C1 segment of cervical spinal cord (tissue), 14 donors: ENCODE data around the gene TENM3.
"Not testable (repeated sequence)": the region's sequence is repeated elsewhere in the genome, so short reads cannot be mapped to it uniquely, and the experiment has no call there.

Source experiments
- DNase-seq, 14 donors: peaks; one replicate each; lab custom pipeline; 2025; lab: John Stamatoyannopoulos, UW

Gene TENM3

DNA sequence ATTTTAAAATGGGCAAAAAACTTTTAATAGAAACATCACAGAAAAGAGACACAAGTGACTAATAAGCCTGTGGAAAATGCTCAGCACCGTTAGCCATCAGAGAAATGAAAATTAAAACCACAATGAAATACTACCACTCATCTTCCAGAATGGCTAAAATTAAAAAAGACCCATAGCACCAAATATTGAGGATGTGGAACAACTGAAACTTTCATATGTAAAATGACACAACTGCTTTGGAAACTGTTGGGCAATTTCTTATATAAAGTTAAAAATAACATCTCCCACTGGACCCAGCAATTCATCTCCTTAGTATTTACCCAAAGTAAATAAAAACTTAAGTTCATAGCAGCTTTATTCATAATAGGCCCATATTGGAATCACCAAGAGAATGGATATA lies 94.2 kb downstream of the TENM3 start:
- no peak for DNase-seq

DNA sequence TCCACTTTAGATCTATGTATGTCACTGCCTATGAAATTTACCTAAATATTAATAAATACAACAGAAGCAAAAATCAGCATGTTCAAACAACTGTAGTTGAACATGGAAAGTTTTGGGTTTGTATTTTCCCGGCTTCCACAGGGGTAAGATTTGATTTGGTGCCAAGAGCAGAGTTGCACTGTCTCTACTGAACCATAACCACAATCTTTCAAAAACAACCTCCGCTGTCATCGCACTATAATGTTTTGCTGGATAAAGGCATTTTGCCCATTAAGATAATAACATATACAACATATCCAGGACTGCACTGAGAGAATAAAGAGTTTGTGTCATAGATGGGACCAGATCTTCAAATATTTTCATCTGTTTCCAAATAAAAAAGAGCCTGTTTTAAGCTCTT lies 94.9 kb downstream of the TENM3 start:
- no peak for DNase-seq

DNA sequence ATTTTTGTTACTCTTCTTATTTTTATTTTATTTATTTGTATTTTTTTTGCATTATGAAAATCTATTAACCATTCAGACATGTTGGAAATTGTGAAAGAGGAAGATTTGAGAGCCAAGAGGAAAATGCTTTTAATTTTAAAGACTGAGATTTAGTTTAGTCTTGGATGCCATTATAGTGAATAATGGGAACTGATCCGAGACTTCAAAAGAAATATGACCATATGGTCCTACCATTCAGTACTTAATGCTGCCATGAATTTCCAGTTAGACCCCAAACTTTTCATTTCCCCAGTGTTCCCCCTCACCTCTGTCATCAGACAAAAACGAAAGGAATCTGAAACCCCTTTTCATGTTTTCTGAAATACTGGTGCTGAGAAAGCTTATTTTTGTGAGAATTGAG lies 95.5 kb downstream of the TENM3 start:
- no peak for DNase-seq

DNA sequence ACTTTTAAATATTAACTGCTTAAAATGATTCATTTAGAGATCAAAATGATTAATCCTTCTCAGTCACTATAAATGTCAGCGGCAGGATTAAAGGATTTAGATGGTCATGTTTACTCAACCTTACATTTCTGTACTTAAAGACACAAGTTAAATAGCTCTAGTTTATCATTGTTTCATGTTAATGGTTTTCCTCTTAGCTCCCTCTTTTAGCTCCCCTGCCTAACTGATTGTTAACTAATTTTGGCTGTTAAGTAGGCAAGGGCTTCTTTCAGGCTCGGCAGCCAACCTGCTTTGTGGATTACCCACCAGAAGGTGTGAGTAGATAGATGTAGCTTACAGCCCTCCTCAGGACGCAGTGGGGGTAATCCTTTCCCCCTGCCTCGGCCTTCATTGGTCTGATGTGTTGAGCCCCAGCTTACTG lies 96.0 kb downstream of the TENM3 start:
- no peak for DNase-seq

DNA sequence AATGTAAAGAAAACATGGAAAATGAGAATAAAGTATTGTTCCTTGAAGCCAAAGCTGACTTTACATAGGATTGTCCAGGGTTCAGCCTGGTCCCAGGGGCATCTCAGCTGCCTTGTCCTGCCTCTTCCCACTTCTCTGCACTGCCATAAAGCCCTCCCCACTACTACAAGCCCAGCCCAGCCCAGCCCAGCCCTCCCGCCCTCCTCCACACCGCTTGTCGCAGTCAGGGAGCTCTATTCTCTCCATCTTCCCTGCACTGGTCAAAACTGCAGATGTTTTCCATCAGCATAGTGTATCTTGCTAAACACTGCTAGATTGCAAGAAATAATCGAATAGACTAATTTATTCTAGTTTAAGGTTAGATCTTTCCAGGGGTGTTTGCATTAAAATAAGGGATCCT lies 100.3 kb downstream of the TENM3 start:
- DNase-seq = no peak

DNA sequence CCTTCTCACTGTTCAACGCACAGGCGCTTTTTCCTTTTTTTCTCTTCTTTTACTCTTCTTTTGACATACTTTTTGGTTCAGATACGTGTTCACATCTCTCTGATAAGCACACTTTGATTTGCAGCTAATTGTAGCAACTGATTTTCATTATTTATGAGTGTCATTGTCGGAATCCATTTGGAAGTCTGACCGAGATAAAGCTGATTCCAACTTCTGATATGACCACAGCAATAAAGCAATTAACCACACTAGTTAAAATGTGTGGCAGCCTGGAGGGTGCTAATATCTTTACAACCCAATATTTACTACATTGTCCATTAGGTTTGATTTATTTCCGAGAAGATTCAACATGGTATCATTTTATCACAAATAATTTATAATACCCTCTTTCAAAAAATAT lies 101.8 kb downstream of the TENM3 start:
- no peak for DNase-seq

DNA sequence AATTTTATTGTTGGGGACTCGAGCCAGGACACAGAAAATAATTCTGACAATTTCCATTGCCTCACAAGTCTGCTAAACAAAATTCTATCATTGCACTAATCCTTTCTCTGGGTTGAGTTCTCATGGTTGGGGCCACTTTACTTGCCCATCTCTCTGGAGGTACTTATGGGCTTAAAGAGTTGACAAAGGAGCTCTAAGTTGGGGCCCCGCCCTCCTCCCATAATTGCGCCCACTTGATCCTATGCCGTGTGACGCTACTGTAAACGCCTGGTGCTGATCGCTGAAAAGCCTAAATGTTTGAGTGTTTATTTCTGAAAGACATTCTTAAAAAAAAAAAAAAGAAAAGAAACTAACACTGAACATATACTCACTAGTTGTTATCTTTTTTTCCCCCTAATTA lies 103.0 kb downstream of the TENM3 start:
- DNase-seq = no peak

DNA sequence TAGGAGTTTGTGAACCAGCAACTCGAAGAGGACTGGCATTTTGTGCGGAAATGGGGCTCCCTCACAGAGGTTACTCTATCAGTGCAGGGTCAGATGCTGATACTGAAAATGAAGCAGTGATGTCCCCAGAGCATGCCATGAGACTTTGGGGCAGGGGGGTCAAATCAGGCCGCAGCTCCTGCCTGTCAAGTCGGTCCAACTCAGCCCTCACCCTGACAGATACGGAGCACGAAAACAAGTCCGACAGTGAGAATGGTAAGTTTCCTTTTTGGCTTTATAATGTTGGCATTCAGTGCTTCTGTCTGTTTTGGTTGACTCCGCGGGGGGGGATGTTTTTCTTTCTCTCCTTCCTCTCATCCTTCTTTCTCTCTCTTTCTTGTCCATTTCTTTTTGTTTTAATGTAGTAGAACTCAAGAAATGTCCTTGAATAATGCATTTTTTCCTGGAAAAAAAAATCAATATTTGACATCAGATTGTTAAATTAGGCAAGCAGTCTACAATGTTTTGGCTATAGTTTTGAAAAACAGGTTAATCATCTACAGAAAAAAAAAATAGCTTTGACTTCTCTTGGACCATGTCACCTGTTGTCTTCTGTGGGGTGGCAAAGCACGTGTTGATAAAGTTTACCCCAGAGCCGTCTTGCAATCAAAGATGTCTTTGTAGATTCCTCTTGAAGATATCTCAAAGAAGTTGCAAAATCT lies 103.6 kb downstream of the TENM3 start:
- DNase-seq = no peak

DNA sequence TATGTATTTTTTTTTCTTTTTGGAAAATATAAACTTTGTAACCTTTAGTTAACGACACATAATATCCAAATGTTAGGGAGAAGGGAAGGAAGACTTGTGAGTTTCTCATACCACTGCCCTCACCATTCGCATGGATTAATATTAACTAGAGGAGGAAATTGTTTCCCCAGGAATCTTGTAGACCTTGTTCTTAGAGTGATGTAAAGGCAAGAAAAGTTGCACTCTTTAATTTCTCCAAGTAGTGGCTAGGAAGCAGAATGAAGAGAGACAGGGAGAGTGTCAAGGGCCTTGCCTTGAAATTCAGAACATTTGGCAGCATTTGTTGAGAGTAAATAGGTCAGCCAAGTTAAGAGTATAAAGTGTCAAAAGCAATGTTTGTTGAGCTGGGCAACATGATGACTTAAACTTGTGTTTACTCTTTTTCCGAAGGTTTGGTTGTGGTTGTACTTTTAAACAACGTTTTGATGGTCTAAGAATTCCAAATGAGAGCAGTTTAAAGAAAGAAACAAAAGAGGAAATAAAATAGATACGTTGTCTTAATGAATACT lies 105.7 kb downstream of the TENM3 start:
- no peak for DNase-seq

DNA sequence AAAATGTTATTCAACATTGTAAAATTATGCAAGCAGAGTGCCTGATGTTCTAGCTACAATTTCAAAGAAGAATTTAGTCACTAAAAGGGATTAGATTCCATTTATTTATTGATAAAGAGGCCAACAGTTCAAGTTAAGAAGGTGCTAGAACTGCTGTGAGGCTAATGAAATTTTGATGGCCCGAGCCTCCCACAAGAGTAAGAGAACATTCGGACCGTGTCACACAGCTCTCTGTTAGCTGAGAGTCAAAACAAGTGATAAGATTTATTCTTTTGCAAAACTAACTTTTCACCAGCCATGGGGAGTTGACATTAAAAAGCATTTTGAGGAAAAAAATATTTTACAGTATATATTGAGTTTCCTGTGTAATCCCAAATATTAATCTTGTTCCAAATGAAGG lies 106.8 kb downstream of the TENM3 start:
- no peak for DNase-seq

DNA sequence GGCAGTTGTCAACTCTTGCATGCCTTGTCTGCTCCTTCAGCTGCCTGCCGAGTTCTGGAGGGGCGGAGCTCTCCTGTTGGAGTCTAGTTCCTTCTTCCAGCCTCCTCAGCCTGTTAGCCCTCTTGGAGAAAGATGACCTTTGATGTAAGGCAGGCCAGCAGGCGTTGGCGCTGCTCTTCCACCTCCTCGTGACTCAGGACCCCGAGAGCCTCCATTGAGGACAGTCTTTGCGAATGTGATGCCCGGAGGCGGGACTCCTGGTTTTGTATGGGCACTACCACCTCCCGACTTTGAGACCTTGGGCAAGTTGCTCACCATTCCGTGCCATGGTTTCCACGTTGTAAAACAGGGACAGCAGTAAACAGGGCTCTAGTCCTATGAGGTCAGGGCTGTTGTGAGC lies 108.3 kb downstream of the TENM3 start:
- no peak for DNase-seq

DNA sequence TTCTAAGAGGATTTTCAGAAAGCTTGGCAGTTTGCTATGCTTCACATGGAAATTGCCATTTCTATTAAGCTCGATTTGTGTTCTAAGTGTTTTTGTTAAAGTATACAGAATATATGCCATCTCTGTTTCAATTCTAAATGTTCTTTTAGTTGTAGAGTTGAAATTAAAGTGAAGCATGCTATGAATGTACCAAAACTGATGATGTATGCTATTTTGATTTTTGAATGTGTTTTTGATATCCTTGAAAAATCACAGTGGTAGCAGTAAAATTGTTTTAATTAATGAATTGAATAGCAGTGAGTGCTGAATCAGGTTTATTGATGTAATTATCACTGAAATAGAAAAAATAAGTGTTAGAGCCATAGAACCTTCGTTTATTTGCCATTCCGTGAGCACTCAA lies 110.9 kb downstream of the TENM3 start:
- DNase-seq = no peak

DNA sequence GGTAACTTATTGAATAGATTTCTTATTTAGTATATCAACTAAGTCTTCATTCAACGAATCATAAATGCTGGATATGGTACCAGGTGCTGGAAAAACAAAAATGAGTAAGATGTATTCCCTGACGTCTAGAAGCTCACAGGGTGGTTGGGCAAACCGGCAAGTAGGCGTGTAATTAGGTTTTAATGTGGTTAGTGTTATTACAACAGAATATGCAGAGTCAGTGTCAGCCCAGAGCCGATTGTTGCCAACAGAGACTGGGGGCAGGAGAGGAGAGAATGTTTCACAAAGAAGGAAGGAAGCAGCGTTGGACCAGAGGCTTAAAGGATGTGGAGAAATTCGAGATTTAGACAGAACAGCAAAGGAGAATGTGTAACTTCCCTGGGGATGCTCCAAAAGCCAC lies 111.7 kb downstream of the TENM3 start:
- no peak for DNase-seq

DNA sequence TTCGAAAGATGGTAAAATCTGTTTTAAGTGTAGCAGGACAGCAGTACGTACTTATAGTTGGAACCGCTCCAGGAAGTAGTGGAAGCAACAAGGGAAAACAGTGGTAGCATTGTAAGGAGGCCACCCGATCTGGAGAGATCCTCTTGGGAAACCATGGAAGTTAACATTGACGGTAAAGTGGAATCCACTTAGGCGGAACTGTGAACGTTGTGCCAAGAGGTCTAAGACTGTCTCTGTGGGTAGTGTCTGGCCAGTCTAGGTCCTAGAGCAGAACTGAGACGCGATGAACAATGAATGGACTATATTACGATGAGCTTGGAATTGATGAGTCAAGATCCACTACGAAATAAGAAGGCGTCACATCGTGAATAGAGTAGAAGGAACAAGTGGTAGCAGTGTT lies 124.0 kb downstream of the TENM3 start:
- DNase-seq = peak in 1 of 14 donors; percentile 10

DNA sequence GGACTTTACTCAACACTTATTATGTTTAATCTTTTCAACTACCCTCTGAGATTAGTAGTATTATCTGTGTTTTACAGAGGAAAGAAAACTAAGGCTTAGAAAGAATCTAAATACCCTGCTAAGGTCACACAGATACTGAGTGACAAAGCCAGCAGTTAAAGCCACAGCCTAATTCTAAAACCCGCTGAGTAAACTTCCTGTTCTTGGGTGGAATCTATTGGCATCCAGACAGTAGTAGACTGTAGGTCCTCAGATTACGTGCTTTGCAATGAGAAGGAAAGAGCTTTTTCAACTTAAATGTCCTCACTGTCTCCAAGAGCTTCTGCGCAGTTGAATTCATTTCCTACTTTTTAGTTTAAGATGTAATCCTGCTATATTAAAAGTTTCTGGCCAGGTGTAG lies 126.0 kb downstream of the TENM3 start:
- DNase-seq = no peak

DNA sequence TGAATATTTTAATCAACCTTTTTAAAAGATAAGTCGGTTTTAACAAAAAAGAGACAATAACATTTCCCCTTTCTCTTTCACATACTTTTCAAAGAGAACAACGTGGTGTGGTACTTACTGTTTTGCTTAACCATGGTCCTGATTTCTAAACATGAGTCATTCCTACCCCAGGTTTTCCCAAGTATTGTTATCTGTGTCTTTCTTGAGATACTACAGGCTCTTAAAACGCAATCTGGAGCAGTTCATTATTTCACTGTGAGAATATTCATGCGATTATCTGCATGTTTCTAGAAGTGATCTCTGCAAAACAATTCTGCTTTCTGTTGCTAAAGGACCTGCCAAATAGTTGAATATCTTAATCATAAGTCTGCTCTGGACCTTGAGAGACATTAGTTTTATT lies 127.3 kb downstream of the TENM3 start:
- DNase-seq = no peak

DNA sequence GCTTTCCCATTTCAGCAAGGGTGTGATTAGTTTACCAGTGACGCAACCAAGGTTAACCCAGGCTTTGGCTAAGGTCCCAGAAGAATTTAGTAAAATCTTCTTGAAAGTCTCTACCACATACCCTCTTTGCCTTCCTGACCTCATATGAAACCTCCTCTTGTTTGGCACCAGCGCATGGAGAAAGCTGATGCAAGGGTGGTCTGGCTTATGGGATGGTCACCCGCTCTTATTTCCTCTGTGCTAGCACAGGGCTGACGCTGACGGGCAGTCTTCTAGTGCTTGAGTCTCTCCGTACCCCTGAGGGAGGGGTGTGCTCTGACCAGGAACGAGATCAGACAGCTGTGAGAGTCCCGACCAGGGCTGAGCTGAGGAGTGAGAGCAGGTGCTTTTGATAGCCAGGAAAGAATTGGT lies 137.6 kb downstream of the TENM3 start:
- DNase-seq = no peak

DNA sequence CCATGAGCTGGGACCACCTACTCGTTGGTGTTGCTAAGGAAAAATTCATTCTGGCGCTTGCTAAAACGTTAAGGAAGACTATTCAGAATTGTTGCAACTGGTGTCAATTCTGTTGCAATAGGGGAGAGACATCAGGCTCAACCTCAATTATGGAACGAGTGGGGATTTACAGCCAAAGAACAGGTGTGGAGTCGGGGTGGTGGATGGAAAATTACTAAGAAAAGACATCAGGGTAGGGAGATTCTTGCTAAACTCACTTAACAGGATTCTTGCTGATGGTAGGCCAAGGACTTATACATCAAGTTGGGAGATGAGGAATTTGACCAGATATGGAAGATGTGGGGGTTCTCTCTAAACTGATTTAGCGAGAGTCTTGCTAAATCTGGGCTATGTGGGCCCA lies 139.7 kb downstream of the TENM3 start:
- DNase-seq = no peak

DNA sequence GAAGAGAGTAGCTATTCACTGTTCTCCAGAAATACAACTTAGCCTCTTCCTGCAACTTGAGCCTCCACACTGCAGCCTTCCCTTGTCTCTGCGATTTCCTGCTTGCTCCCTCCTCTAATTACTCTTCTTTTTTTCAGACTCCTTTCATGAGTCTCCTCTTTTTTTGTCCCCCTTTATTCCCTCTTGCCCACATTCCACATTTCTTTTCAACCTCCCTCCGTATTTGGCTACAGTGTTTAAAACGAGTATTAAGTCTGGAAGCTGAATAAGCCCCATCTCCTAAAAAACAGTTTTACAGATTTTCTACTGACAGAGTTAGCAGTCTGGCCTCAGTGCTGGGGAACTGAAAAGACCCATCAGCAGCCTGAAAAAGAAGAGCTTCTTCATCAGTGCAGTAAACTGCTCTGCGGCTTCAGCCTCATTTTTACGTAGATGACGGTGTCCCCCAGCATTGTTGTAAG lies 141.5 kb downstream of the TENM3 start:
- no peak for DNase-seq

DNA sequence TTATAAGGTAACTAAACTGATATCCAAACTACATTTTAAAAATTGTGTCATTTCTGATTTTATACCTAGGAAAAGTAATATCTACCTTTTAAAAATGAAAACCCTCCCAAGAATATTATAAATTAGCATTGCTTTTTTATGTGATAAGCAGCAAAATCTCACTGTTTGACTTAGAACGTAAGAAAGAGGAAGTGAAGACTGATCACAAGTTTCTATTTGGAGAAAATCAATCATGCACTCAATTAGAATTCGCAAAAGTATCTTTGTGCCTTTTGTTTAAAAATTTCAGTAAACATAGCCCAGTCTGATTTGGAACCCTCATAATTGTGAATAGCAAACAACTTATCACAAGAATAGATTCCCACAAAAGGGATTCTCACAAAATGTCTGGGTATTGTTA lies 142.7 kb downstream of the TENM3 start:
- no peak for DNase-seq

DNA sequence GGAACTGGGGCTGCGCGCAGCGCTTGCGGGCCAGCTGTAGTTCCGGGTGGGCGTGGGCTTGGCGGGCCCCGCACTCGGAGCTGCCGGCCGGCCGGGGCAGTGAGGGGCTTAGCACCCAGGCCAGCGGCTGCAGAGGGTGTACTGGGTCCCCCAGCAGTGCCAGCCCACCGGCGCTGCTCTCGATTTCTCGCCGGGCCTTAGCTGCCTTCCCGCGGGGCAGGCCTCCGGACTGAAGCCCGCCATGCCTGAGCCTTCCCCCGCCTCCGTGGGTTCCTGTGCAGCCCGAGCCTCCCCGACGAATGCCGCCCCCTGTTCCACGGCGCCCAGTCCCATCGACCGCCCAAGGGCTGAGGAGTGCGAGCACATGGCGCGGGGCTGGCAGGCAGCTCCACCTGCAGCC lies 143.4 kb downstream of the TENM3 start:
- DNase-seq = not testable (repeated sequence)

DNA sequence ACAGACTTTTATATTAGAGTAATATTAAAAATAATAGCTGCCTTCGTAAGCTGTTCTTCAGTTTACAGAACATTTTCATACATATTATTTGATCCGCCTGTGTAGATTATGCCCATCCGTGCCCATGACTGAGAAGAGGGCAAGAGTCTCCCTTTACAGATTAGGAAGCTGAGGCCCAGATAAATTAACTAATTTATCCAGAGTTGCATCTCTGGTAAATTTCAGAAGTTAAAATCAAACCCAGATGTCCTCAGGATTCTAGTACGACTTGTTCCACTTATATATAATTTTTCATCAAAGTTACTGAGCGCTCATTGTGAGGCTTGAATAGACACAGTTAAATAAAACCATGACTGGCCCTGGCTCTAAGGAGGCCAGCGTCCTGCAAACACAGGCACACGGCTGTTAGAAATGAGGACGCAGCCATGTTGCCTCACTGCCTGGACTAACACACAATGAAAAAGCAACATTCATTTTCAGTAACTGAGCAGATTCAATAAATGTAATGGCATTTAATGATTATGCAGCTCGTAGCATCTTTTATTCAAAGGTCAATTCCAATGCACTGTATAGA lies 148.0 kb downstream of the TENM3 start:
- no peak for DNase-seq

DNA sequence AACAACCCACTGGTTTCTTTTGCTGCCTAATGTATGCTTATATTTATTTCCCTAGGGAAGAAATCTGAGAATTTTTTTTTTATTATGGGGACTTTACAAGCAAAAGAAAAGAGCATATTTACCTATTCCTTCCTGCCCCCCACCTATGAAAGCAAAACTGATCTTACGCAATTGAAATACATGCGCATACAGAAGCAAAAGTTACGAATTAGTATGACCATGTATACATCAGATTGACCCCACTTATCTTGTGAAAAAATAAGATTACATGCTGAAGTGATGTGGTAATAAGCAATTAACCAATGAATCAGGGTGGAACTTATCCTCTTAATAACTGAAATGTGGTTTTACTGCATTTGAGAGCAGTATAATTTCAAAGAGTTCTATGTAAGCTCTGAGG lies 151.0 kb downstream of the TENM3 start:
- DNase-seq = no peak

DNA sequence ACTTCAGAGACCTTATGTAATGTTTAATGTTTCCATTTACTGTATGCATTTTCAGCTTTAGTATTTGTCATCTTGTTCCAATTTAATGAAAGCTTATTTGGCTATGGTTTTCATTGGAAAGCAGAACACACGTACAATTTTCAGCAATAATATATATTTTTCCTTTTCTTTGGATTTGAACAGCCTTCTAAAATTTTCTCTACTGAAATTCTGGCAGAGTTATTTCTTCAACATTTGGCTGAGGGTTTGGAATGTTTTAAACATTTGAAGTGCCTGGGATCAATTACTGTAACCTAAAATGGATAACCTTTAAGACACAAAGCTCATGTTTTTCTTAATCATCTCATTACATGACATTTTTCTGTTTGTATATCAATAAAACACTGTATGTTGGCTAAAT lies 156.9 kb downstream of the TENM3 start:
- no peak for DNase-seq
